GM18498 (cell line): ENCODE data around the gene DIPK1B.
"Not testable (repeated sequence)": the region's sequence is repeated elsewhere in the genome, so short reads cannot be mapped to it uniquely, and the experiment has no call there.

Experiments
- ATAC-seq: cut with Tn5 transposase; IDR thresholded peaks from one replicate; pipeline ENCODE4 v1.9.1; 2021; ENCODE audit warnings: mild to moderate bottlenecking, moderate library complexity; ENCODE audit not compliant: unreplicated experiment

Gene DIPK1B

DNA sequence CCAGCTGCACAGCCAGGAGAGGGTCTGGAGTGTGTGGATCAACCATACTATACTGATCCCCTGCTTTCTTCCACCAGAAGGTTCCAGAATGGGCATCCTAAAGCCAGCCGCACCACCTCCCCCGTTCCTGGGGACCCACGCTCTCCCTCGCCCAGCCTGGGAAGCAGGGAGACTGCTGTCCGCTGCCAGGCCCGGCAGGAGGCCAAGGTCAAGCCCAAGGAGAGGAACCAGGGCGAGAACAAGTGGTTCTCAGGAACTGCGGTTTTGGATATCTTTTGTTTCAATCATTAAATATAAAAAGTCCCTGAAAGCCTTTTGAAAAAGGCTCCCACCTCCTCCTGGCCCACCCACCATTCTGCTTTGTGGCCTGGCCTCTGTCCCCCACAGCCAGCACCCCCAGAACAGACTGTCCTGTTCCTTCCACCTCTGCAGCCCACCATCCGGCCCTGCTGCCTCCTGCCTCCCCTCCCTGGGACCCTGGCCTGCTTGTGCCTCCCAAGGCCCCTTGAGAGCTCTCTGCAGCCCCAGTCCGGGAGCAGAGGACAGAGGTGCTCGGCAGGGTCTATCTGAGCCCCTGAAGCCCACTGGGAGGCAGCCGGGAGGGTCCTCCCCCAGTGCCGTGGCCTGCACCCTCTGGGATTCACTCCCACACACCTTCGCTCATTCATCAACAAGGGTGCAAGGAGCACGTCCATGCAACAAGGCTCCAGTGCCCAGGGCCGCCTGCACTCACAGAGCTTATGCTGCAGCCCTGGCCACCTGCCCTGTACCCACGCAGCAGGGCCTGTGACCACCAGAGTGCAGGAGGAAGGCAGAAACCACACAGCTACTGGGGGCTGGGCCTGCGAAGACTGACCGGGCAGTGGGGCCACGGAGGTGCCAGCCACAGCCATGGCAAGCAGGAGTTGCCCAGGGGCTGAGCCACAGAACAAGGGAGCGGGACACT lies 36.6 kb downstream of the DIPK1B start:
- ATAC-seq = no peak

- ATAC-seq = no peak
Measured at GRCh38 chr9:136750526-136750925, 38.2 kb downstream of the DIPK1B start.

DNA sequence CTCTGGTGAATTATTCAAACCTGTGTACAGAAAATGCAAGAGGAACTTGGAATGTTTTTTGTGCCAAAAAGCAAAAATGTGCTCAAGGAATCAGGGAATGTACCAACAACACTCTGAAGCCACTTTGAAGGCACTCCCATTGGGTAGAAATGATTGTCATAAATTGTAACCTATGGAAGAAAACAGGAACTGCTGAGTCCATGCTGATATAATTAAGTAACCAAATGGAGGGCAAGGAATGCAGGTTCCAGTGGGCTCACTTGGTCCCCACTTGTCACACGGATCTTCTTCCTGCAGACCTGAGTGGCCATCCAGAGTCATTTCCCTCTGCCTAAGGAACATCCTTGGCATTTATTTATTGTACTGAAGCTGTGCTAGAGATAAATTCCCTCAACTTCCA lies 38.9 kb downstream of the DIPK1B start:
- ATAC-seq = no peak

- no peak for ATAC-seq
Measured at GRCh38 chr9:136751814-136752213, 39.4 kb downstream of the DIPK1B start.

- ATAC-seq = no peak
Measured at GRCh38 chr9:136753371-136754058, 41.1 kb downstream of the DIPK1B start.

DNA sequence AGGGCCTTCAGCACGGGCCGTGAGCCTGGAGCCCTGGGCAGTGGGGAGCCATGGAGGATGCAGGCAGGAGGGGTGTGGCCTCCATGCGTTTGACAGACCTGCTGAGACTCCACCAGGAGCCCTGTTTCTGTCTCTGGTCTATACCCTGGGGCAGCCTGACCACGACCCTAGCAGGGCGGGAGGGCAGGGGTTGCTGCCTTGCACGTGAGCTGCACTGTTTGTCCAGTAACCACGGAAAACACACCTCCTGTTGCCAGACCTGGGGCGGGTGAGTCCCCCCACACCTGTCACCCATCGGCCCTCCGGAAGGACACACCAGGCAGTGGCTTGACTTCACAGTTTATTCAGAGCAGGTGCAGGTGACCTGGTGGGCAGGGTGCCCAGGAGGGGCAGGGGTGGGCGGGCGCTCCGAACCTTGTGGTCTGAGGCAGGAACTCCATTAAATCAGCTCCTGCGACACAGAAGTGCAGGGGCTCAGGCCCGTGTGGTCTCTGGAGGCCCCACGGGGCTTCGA lies 41.7 kb downstream of the DIPK1B start:
- no peak for ATAC-seq

GRCh38 chr9:136754626-136755301 lies 42.4 kb downstream of the DIPK1B start:
- ATAC-seq = no peak

DNA sequence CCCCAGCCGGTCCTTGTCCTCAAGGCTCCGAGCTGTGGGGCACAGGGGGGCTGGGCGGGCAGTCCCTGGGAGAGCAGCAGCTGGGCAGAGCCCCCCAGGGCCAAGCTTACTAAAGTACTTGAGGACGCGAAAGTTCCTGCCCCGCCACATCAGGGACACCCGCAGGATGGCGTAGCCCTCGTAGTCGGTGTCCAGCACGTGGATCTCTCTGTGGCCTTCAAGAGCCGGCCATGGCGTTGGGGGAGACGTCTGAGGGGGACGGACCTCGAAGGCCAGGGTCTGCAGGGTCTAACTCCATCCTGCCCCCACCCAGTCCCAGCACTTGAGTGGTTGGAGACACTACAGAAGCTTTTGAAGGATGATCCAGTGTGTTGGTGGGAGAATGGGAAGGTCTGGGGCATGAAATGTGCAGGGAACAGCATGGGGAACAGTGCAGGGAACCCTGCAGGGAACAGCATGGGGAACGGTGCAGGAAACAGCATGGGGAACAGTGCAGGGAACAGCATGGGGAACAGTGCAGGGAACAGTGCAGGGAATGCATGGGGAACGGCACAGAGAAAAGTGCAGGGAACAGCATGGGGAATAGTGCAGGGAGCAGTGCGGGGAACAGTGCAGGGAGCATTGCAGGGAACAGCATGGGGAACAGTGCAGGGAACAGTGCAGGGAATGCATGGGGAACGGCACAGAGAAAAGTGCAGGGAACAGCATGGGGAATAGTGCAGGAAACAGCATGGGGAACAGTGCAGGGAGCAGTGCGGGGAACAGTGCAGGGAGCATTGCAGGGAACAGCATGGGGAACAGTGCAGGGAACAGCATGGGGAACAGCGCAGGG lies 43.1 kb downstream of the DIPK1B start:
- ATAC-seq = not testable (repeated sequence)

- no peak for ATAC-seq
Measured at GRCh38 chr9:136756134-136756438, 43.7 kb downstream of the DIPK1B start.

DNA sequence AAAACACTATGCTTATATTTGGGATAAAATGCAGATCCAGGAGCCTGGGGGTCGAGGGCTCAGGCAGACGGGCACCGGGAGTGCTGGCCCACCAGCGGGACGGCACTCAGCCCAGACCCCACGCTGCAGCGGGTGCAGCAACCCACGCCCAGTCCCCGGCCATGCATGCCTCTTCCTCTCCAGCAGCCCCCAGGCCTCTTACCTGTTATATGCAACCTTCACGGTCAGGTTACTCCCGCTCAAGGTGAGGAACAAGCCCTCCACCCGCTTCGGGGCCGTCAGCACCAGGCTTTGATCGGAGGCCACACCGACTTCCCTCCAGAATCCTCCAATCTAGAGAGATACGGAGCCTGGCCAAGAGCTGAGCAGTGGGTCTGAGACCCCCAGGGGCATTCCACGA lies 44.5 kb downstream of the DIPK1B start:
- ATAC-seq = no peak

- peak; percentile 24 for ATAC-seq
Measured at GRCh38 chr9:136757328-136757727, 45.0 kb downstream of the DIPK1B start.

GRCh38 chr9:136757751-136758140 lies 45.4 kb downstream of the DIPK1B start:
- peak; percentile 12 for ATAC-seq

GRCh38 chr9:136759001-136759400 lies 46.6 kb downstream of the DIPK1B start:
- ATAC-seq = no peak

DNA sequence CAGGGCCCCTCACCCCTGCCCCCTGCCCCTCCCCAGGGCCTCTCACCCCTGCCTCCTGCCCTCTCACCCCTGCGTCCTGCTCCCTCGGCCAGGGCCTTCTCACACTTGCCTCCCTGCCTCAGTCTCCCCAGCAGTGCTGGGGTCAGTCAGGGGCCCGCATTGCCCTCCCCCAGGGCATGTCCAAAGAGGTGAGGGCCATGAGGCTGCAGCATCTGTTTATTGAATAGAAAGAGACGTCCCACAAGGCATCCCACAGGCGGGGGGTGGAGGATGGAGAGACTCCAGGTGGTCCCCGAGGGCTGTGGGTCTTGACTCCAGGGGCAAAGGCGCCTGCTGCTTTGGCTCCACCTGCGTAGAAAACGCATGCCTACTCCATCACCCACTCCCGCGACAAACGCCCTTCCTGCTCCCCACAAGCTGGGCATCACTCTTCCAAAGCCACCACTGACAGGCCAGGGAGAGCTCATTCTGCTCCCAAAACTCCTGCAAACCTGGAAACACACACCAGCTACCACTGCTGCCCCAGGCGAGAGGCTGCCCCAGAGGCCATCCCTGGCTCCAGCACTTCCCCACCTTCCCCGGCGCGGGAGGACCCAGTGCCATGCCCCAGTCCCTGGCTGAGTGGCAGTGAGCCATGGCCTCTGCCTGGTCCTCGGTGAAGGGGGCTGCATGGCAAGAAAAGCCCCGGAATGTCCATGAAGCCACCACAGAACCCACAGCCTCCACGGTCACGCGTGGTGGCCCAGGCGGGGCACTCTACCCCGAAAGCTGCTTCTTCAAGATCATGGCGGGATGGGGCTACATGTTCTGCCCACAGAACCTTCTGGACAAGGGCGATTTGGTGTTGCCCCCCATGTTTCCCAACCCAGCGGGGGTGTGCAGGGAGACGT lies 47.3 kb downstream of the DIPK1B start:
- no peak for ATAC-seq

GRCh38 chr9:136760424-136760823 lies 48.1 kb downstream of the DIPK1B start:
- no peak for ATAC-seq

DNA sequence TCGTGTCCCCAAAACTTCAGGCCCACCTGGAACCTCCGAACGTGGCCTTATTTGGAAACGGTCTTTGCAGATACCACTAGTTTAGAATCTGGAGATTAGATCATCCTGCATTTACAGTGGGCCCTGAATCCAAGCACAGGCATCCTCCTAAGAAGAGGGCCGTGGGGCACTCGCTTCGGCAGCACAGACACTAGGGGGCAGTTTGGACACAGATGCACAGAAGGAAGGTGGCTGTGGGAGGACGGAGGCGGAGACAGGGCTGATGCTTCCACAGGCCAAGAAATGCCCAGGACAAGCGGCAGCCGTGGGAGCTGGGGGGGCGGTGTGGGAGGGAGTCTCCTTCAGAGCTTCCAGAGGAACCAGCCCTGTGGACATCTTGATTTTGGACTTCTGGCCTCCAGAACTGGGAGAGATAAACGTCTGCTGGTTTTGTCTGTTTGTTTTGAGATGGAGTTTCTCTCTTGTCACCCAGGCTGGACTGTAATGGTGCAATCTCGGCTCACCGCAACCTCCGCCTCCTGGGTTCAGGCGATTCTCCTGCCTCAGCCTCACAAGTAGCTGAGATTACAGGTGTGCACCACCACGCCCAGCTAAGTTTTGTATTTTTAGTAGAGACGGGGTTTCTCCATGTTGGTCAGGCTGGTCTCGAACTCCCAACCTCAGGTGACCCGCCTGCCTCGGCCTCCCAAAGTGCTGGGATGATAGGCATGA lies 48.6 kb downstream of the DIPK1B start:
- not testable (repeated sequence) for ATAC-seq

DNA sequence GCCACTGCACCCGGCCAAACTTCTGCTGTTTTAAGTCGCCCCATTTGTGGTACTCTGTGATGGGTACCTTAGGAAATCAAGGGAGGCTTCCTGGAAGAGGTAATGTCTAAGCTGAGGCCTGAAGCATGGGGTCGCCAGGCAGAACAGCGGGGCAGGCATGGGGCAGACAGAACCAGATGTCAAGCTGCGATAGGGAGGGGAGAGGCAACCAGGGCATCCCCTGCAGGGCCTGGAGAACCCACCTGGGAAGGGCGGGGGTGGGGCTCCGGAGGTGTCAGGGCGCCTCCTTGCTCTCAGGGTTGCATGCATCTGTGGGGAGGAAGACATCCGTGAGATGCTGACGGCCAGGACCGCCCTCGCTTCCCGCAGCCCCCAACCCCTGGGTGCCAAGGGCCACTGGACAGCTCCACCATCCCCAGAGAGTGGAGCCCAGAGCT lies 49.2 kb downstream of the DIPK1B start:
- no peak for ATAC-seq

DNA sequence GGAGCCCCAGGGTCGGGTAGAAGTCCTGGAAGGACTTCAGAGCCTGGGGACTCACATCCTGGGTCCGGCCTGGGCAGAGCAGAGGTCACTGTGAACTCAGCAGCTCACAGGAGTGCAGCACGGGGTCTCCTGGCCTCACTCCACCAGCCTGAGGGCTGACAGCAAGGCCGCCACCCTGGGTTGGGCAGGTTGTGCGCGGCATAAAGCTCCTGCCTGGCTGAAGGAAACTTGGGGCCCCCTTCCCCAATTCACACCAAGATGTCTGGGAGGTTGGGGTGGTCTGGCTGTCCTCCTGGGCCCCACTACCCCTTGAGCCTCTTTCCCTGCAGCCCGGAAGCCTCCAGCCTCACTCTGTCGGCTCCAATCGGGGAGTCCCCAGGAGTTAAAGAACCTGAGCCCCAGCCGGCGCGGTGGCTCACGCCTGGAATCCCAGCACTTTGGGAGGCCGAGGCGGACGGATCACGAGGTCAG lies 49.9 kb downstream of the DIPK1B start:
- ATAC-seq = no peak
